Fibroblast of mammary gland (primary cell): ENCODE results near the gene INTS4.
"Not testable (repeated sequence)": the region's sequence is repeated elsewhere in the genome, so short reads cannot be mapped to it uniquely, and the experiment has no call there.

Source experiments
- DNase-seq: peaks from one replicate; pipeline ENCODE4 v3.0.0-alpha.2; 2010; ENCODE audit warnings: low read depth
- H3K4me3 ChIP-seq: 2 replicates; pipeline ENCODE4 v1.5.1; 2011; ENCODE audit warnings: low read depth, mild to moderate bottlenecking, low read length, moderate library complexity; ENCODE audit not compliant: control insufficient read depth
- TF ChIP-seq, protein P1 (sequence below): conservative IDR thresholded peaks from 2 replicates; pipeline ENCODE4 v1.5.1; 2011; ENCODE audit warnings: low read depth, low read length, inconsistent platforms; ENCODE audit not compliant: control insufficient read depth, insufficient read depth

INTS4 gene

DNA sequence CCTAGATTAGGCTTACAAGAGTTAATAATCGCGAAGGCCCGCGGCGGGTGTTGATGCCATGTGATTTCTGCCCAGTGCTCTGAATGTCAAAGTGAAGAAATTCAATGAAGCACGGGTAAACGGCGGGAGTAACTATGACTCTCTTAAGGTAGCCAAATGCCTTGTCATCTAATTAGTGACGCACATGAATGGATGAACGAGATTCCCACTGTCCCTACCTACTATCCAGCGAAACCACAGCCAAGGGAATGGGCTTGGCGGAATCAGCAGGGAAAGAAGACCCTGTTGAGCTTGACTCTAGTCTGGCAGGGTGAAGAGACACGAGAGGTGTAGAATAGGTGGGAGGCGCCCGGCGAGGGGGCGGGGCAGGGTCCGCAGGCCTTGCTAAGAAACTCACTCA lies 108.1 kb downstream of the INTS4 start:
- TF ChIP-seq, protein P1, sequence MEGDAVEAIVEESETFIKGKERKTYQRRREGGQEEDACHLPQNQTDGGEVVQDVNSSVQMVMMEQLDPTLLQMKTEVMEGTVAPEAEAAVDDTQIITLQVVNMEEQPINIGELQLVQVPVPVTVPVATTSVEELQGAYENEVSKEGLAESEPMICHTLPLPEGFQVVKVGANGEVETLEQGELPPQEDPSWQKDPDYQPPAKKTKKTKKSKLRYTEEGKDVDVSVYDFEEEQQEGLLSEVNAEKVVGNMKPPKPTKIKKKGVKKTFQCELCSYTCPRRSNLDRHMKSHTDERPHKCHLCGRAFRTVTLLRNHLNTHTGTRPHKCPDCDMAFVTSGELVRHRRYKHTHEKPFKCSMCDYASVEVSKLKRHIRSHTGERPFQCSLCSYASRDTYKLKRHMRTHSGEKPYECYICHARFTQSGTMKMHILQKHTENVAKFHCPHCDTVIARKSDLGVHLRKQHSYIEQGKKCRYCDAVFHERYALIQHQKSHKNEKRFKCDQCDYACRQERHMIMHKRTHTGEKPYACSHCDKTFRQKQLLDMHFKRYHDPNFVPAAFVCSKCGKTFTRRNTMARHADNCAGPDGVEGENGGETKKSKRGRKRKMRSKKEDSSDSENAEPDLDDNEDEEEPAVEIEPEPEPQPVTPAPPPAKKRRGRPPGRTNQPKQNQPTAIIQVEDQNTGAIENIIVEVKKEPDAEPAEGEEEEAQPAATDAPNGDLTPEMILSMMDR = no peak
- H3K4me3 ChIP-seq = no peak overlapping the region
- peak; percentile 5 for DNase-seq

GRCh38 chr11:77884829-77885190 lies 109.7 kb downstream of the INTS4 start:
- TF ChIP-seq, protein P1 = no peak
- DNase-seq = no peak
- H3K4me3 ChIP-seq = no peak overlapping the region

- DNase-seq = peak; percentile 60
- H3K4me3 ChIP-seq = no peak overlapping the region
- TF ChIP-seq, protein P1 = no peak
Observed at GRCh38 chr11:77884186-77884828, 110.2 kb downstream of the INTS4 start.

- TF ChIP-seq, protein P1 = no peak
- peak; percentile 38 for DNase-seq
- no peak overlapping the region for H3K4me3 ChIP-seq
Observed at GRCh38 chr11:77883775-77884174, 110.7 kb downstream of the INTS4 start.

- no peak for DNase-seq
- TF ChIP-seq, protein P1 = no peak
- no peak overlapping the region for H3K4me3 ChIP-seq
Observed at GRCh38 chr11:77882396-77882795, 112.1 kb downstream of the INTS4 start.

- H3K4me3 ChIP-seq = no peak overlapping the region
- DNase-seq = peak; percentile 70
- TF ChIP-seq, protein P1 = no peak
Observed at GRCh38 chr11:77879218-77879617, 115.2 kb downstream of the INTS4 start.

- not testable (repeated sequence) for H3K4me3 ChIP-seq
- peak; percentile 88 for DNase-seq
Observed at GRCh38 chr11:77878247-77878646, 116.2 kb downstream of the INTS4 start.
